ENCODE data around the gene PLA2G7.

Gene PLA2G7

GRCh38 chr6:46690141-46690755, 44.9 kb downstream of the PLA2G7 start:
- TF ChIP-seq CTCF (conservative IDR thresholded peaks at IDR 0.05; ENCODE audit: control insufficient read depth, insufficient read depth, low read depth, low read length): no peak
- DNase-seq (ENCODE audit: low read depth): no peak
- H3K4me3 ChIP-seq (ENCODE audit: control insufficient read depth, low read depth, low read length): no peak overlapping the region

GRCh38 chr6:46689657-46690056, 45.5 kb downstream of the PLA2G7 start:
- no peak for DNase-seq (ENCODE audit: low read depth)
- no peak overlapping the region for H3K4me3 ChIP-seq (ENCODE audit: control insufficient read depth, low read depth, low read length)
- no peak for TF ChIP-seq CTCF (conservative IDR thresholded peaks at IDR 0.05; ENCODE audit: control insufficient read depth, insufficient read depth, low read depth, low read length)

GRCh38 chr6:46688966-46689335, 46.2 kb downstream of the PLA2G7 start:
- no peak overlapping the region for H3K4me3 ChIP-seq (ENCODE audit: control insufficient read depth, low read depth, low read length)
- DNase-seq (ENCODE audit: low read depth): no peak
- no peak for TF ChIP-seq CTCF (conservative IDR thresholded peaks at IDR 0.05; ENCODE audit: control insufficient read depth, insufficient read depth, low read depth, low read length)

DNA sequence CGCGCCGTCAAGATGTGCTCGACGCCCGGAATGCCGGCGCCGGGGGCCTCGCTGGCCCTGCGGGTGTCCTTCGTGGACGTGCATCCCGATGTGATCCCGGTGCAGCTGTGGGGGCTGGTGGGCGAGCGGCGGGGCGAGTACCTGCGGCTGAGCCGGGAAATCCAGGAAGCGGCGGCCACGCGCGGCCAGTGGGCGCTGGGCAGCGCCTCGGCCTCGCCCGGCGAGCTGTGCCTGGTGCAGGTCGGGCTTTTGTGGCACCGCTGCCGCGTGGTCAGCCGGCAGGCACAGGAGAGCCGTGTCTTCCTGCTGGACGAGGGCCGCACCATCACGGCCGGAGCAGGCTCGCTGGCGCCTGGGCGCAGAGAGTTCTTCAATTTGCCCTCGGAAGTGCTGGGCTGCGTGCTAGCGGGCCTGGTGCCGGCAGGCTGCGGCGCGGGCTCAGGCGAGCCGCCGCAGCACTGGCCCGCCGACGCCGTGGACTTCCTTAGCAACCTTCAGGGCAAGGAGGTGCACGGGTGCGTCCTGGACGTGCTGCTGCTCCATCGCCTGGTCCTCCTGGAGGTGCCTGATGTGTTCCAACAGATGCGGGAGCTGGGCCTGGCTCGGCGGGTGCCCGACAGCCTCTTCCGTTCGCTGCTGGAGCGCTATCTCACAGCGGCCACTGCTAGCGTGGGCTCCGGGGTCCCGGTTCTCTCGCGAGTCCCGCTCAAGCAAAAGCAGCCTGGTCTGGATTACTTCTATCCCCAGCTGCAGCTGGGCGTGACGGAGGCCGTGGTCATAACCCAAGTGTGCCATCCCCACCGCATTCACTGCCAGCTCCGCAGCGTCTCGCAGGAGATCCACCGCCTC, 46.8 kb downstream of the PLA2G7 start:
- H3K4me3 ChIP-seq (ENCODE audit: control insufficient read depth, low read depth, low read length): no peak overlapping the region
- TF ChIP-seq CTCF (conservative IDR thresholded peaks at IDR 0.05; ENCODE audit: control insufficient read depth, insufficient read depth, low read depth, low read length): no peak
- no peak for DNase-seq (ENCODE audit: low read depth)

- no peak for DNase-seq (ENCODE audit: low read depth)
- H3K4me3 ChIP-seq (ENCODE audit: control insufficient read depth, low read depth, low read length): no peak within 1 kb of the TSS
- no peak for TF ChIP-seq CTCF (conservative IDR thresholded peaks at IDR 0.05; ENCODE audit: control insufficient read depth, insufficient read depth, low read depth, low read length)
Measured at GRCh38 chr6:46687619-46688097, 47.5 kb downstream of the PLA2G7 start, which contains the start of gene TDRD6. Gene TDRD6, plus strand, starts transcription at chr6:46687885. Its CDS starts 244 bp downstream, at chr6:46688129.

DNA sequence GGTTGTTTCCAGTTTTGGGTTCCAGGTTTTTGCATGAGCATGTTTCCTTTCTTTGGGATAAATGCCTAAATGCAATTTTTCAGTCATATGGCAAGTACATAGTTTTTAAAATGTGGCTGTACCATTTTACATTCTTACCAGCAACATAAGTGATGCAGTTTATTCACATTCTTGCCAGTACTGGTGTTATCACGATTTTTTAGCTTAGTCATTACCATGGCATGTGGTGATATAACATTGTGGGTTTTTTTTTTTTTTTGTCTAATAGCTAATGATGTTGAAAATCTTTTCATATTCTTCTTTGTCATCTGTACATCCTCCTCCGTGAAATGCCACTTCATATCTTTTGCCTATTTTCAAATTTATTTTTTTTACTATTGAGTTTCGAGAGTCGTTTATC, 50.4 kb downstream of the PLA2G7 start:
- no peak overlapping the region for H3K4me3 ChIP-seq (ENCODE audit: control insufficient read depth, low read depth, low read length)
- no peak for TF ChIP-seq CTCF (conservative IDR thresholded peaks at IDR 0.05; ENCODE audit: control insufficient read depth, insufficient read depth, low read depth, low read length)
- peak; percentile 43 for DNase-seq (ENCODE audit: low read depth)
